ENCODE results near the gene MARF1. TPM values are rescaled to one million over a fixed set of nuclear protein-coding genes. Genes with fewer than 3 reads are reported as not detected.

The MARF1 gene
- total RNA-seq, 4 donors from 2014 or later: 16.8 to 33.8 (median 19.2) TPM

- H3K36me3 ChIP-seq: peaks cover 12 to 57% (median 33%) of the 10 kb centered on the region in 3 donors
- H3K27ac ChIP-seq: no peak overlapping the region
- intact Hi-C loops (cut with DNase I): no loop called here
- H3K4me3 ChIP-seq: no peak overlapping the region
- H3K4me1 ChIP-seq: peaks cover 8 to 30% (median 17%) of the 10 kb centered on the region in 3 donors
- H3K9me3 ChIP-seq: no peaks in the 10 kb centered on the region
- DNase-seq: no peak
- no peak for TF ChIP-seq CTCF (IDR thresholded peaks at IDR 0.05)
- no peaks in the 10 kb centered on the region for H3K27me3 ChIP-seq
- 72 to 84% methylated on average over 11 of the region's 11 CpGs for WGBS, 2 donors
These were observed 3.8 kb downstream of the MARF1 start for GRCh38 chr16:15639061-15639568.

GRCh38 chr16:15636392-15636873 is 6.5 kb downstream of the MARF1 start:
- Histone ChIP-seq H3K27ac (no peak overlapping the region), H3K27me3 (no peaks in the 10 kb centered on the region), H3K36me3 (peaks cover 12 to 84% (median 46%) of the 10 kb centered on the region in 3 donors), H3K4me3 (no peak overlapping the region), H3K4me1 (peaks cover under 1 to 13% (median 5%) of the 10 kb centered on the region in 3 donors), H3K9me3 (no peaks in the 10 kb centered on the region)
- DNase-seq: no peak
- intact Hi-C loops (cut with DNase I): no loop called here
- TF ChIP-seq CTCF (IDR thresholded peaks at IDR 0.05) (no peak), POLR2A (IDR thresholded peaks at IDR 0.05) (no peak)

DNA sequence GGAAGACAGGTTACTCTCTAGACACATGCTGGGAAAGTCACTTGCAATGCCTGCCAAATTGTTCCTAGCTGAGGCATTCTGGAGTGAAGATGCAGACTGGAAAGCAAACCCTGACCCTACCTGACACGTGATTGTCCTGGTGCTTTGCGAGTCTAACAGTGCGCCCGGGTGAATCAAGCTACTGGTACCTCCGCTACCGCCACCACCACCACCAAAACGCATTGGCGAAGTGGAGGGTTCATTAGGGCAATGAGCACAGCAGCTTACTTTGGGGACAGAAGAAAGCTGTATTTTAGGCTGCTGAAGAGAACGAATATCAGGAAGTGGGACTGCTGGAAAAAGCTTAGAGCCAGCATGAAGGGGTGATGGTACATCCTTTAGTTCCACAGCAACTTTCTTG is 7.0 kb downstream of the MARF1 start:
- WGBS, 2 donors: 87 to 92% methylated on average over 9 of the region's 9 CpGs
- Histone ChIP-seq H3K4me1 (peaks cover 0 to 8% (median under 1%) of the 10 kb centered on the region in 3 donors), H3K27me3 (no peaks in the 10 kb centered on the region), H3K36me3 (peaks cover 12 to 89% (median 51%) of the 10 kb centered on the region in 3 donors), H3K4me3 (no peak overlapping the region), H3K27ac (no peak overlapping the region), H3K9me3 (no peaks in the 10 kb centered on the region)
- no peak for DNase-seq
- intact Hi-C loops (cut with DNase I): no loop called here
- TF ChIP-seq CTCF (IDR thresholded peaks at IDR 0.05) (no peak), POLR2A (IDR thresholded peaks at IDR 0.05) (no peak)

DNA sequence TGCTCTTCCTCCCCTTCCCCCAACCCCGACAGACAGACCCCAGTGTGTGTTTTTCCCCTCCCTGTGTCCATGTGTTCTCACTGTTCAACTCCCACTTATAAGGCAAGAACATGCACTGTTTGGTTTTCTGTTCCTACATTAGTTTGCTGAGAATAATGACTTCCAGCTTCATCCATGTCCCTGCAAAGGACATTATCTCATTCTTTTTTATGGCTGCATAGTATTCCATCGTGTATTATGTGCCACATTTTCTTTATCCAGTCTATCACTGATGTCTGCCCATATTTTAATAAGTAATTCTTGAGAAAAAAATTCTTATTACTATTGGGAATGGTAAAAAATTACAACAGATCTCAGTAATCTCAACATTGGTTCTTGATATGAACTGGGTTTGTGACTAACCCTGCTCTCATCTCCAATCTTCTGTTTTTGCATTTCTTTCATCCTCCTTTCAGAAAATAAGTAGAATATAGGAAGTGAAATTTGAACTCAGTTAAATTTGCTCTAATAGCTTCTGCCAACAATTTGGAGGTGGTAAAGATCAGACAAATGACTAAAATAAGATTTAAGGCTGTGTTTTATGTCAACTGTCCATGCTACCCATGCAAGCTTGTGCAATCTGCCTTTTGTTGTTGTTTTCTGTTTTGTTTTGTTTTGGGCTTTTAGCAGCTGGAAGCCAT is 11.1 kb downstream of the MARF1 start:
- 79 to 95% methylated on average over 2 of the region's 2 CpGs for WGBS, 2 donors

More for the DNA sequence above, 11.1 kb downstream of the MARF1 start:
- DNase-seq: no peak
- no peak for TF ChIP-seq CTCF (IDR thresholded peaks at IDR 0.05)
- no peak for TF ChIP-seq POLR2A (IDR thresholded peaks at IDR 0.05)
- H3K27ac ChIP-seq: no peak overlapping the region
- peaks cover 8 to 100% (median 38%) of the 10 kb centered on the region in 3 donors for H3K36me3 ChIP-seq
- intact Hi-C loops (cut with DNase I): no loop called here
- no peaks in the 10 kb centered on the region for H3K9me3 ChIP-seq
- H3K4me3 ChIP-seq: no peak overlapping the region
- no peaks in the 10 kb centered on the region for H3K4me1 ChIP-seq
- H3K27me3 ChIP-seq: no peaks in the 10 kb centered on the region

Measured in esophagus squamous epithelium (tissue), 5 donors.